ENCODE measurements around the gene VAV3.

The VAV3 gene

DNA sequence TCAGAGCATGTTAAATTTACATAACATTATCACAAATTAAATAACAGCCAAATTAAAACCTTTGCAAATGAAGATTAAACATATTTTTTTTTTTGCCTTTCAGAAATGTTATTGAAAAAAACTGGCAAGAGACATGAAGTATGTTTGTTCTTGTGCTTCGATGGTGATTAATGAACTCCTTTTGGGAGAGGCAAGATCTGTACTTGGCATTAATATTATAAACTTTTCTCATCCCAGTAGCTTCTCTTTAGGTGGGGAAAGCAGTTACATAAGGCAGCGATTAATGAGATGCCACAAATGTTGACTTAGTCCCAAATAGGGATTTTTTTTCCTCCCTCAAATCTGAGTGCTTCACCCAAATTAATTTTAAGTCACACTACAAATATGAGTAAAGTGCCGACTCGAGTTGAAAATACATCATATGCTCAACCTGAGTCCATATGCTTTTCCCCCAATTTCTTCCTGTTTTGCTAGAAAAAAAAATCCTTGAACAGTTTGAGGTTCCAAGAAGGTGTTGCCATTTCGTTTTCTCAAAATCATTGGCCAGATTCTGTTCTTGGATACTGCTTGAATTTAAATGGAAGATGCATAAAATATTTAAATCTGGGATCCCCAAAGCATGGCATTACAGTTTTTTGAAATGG, 294.5 kb downstream of the VAV3 start:
- no peaks in the 10 kb centered on the region for H3K36me3 ChIP-seq (replicated peaks)
- in situ Hi-C loops (cut with HindIII; ENCODE audit: low pct_ligation_motif_present, low sequenced_read_pairs): no loop called here
- no peaks in the 10 kb centered on the region for H3K27me3 ChIP-seq (replicated peaks)
- DNase-seq: no peak
- no peak overlapping the region for H3K4me3 ChIP-seq (ENCODE audit: low read depth, low read length)
- TF ChIP-seq, protein P1, sequence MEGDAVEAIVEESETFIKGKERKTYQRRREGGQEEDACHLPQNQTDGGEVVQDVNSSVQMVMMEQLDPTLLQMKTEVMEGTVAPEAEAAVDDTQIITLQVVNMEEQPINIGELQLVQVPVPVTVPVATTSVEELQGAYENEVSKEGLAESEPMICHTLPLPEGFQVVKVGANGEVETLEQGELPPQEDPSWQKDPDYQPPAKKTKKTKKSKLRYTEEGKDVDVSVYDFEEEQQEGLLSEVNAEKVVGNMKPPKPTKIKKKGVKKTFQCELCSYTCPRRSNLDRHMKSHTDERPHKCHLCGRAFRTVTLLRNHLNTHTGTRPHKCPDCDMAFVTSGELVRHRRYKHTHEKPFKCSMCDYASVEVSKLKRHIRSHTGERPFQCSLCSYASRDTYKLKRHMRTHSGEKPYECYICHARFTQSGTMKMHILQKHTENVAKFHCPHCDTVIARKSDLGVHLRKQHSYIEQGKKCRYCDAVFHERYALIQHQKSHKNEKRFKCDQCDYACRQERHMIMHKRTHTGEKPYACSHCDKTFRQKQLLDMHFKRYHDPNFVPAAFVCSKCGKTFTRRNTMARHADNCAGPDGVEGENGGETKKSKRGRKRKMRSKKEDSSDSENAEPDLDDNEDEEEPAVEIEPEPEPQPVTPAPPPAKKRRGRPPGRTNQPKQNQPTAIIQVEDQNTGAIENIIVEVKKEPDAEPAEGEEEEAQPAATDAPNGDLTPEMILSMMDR (IDR thresholded peaks at IDR 0.05; ENCODE audit: low read depth, low read length, missing control alignments): no peak
- H3K27ac ChIP-seq: no peak overlapping the region

DNA sequence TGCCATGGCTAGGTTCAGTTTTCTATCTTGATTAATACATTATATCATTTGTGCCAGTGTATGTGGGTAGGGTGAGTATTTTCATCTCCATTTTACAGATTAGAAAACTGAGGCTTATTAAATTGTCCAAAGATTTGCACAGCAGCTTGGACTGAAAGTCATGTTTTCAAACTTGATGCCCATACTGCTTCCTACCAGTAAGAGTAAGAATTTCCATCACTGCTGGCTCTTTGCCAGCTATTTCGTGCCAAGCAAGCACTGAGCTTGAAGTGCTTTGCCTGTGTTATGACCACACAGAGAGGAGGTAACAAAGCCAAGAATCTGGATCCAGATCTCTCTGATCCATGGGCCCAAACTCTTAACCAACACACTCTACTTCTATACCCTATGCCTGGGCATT, 295.0 kb downstream of the VAV3 start:
- Histone ChIP-seq H3K27me3 (replicated peaks) (no peaks in the 10 kb centered on the region), H3K36me3 (replicated peaks) (no peaks in the 10 kb centered on the region), H3K4me3 (ENCODE audit: low read depth, low read length) (no peak overlapping the region), H3K27ac (no peak overlapping the region)
- in situ Hi-C loops (cut with HindIII; ENCODE audit: low pct_ligation_motif_present, low sequenced_read_pairs): no loop called here
- DNase-seq: no peak
- TF ChIP-seq, protein P1 (IDR thresholded peaks at IDR 0.05; ENCODE audit: low read depth, low read length, missing control alignments): no peak

DNA sequence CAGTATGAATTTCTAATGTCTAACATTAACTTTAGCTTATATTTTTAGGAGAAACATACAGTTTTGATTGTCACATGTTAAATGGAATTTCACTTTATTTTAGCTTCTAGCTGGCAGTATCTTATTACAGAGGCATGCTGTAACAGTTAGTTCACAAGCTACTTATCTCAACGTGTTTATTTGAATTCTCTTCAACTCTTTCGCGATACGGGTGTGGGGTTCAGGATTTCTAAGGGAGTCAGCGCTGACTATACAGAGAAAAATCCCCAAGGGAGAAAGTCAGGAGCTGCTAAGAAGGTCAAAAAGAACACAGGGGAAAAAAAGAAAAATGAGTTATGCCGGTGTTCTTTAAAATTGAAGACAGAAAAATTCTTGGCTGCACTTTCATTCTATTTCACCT, 296.2 kb downstream of the VAV3 start:
- Histone ChIP-seq H3K4me3 (ENCODE audit: low read depth, low read length) (no peak overlapping the region), H3K27me3 (replicated peaks) (no peaks in the 10 kb centered on the region), H3K27ac (no peak overlapping the region), H3K36me3 (replicated peaks) (no peaks in the 10 kb centered on the region)
- DNase-seq: no peak
- TF ChIP-seq, protein P1 (IDR thresholded peaks at IDR 0.05; ENCODE audit: low read depth, low read length, missing control alignments): no peak
- in situ Hi-C loops (cut with HindIII; ENCODE audit: low pct_ligation_motif_present, low sequenced_read_pairs): no loop called here

DNA sequence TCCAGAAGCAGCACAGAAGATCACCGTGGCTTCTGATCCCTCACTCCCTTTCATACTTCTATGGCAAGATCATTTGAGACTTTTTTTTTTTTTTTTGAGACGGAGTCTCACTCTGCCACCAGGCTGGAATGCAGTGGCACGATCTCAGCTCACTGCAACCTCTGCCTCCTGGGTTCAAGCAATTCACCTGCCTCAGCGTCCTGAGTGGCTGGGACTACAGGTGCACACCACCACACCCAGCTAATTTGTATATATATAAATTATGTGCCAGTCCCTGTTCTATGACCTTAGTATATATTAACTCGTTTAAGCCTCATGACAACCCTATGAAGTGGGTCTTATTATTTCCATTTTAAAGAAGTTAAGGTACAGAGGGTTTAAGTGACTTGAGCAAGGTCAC, 298.5 kb downstream of the VAV3 start:
- Histone ChIP-seq H3K36me3 (replicated peaks) (no peaks in the 10 kb centered on the region), H3K27ac (no peak overlapping the region), H3K4me3 (ENCODE audit: low read depth, low read length) (no peak overlapping the region), H3K27me3 (replicated peaks) (no peaks in the 10 kb centered on the region)
- in situ Hi-C loops (cut with HindIII; ENCODE audit: low pct_ligation_motif_present, low sequenced_read_pairs): no loop called here
- DNase-seq: no peak
- TF ChIP-seq, protein P1 (IDR thresholded peaks at IDR 0.05; ENCODE audit: low read depth, low read length, missing control alignments): no peak

DNA sequence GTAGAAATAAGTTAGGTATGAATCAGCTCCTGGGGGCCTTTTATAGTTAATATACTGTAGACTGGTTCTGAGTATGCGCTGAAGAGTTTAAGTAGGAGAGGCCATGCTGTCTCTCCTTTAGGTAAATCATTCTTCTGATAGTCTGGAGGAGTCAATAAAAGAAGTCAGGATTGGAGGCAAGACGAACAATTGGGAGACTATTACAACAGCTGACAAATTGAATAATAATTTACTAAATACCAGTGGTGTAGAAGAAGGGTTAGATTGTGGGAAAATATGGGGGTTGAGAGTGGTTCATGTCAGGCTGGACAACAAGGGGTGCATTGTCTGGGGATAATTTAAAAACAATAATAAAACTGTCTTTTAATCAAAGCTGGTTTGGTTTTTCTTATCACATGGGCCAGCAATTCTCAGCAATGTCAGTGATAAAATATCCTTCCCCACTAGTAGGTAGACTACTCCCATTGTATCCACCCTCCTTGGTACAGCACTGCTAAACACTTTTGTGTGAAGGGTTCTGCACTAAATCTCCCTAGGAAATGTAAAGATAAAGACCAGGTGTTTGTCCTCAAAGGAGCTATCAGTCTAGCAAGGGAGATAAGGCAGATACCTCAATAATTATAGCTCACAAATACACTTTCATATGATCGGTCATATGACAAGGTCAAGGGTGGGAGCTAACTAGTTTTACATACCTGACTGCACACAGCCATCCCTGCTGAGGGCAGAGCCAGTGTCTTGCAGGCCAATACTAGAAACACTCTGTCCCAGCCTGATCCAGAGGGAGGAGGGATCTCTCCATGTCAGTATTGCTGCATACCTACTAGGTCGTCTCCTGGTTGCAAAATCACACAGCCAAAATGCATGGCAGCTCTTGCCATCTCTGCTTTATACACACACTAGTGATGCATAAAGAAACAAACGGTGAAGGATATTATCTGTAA, 299.7 kb downstream of the VAV3 start:
- no peak for DNase-seq
- in situ Hi-C loops (cut with HindIII; ENCODE audit: low pct_ligation_motif_present, low sequenced_read_pairs): no loop called here
- H3K27me3 ChIP-seq (replicated peaks): no peaks in the 10 kb centered on the region

More for the DNA sequence above, 299.7 kb downstream of the VAV3 start:
- TF ChIP-seq, protein P1 (IDR thresholded peaks at IDR 0.05; ENCODE audit: low read depth, low read length, missing control alignments): no peak
- Histone ChIP-seq H3K36me3 (replicated peaks) (no peaks in the 10 kb centered on the region), H3K27ac (no peak overlapping the region), H3K4me3 (ENCODE audit: low read depth, low read length) (no peak overlapping the region)
